HCT116 (cell line): ENCODE results near the gene PRKCQ. TPM values are rescaled to one million over a fixed set of nuclear protein-coding genes. Genes with fewer than 3 reads are reported as not detected.

Experiments
- ATAC-seq: fragments of 200-7000 bp; cut with Tn5 transposase; 2 replicates; pipeline ENCODE4 v1.9.1; 2020; ENCODE audit warnings: mild to moderate bottlenecking, moderate library complexity
- BruUV-seq: library from RNA; stranded (reverse); fragments of 400-500 nt; replicated peaks from 2 replicates; lab custom pipeline; 2021; lab: Mats Ljungman, UMichigan
- CTCF ChIA-PET: fragments of 300-600 bp; sonication (Branson Sonifier 250); formaldehyde crosslinking; loops from one replicate; lab custom pipeline; 2021; ENCODE audit warnings: antibody characterized with exemption; lab: Charles Lee
- POLR2A ChIA-PET: fragments of 300-600, 350-600 bp; sonication (Branson Sonifier 250); formaldehyde crosslinking; loops from one replicate; lab custom pipeline; 2021; ENCODE audit warnings: antibody characterized with exemption; lab: Charles Lee
- RAD21 ChIA-PET, 2 experiments: fragments of 300-600 bp; sonication (Branson Sonifier 250); formaldehyde crosslinking; loops; one replicate each; lab custom pipeline; 2023; ENCODE audit warnings: low total read pairs in 2 of 2; ENCODE audit not compliant: uncharacterized antibody in 2 of 2, unreplicated experiment in 2 of 2, low non-redundant PET in 1 of 2; lab: Charles Lee
- DNase-seq: peaks from one replicate; pipeline ENCODE4 v3.0.0-alpha.2; 2010; ENCODE audit warnings: low read depth, low spot score
- H2AFZ ChIP-seq: fragments of 200-600 bp; shearing (Covaris generic), sonication (generic); 2 replicates; pipeline ENCODE4 v1.6.1; 2017; ENCODE audit warnings: low read depth, mixed run types, mixed read lengths, antibody characterized with exemption, low read length; ENCODE audit not compliant: poor library complexity, severe bottlenecking
- H3K27ac ChIP-seq: 2 replicates; pipeline ENCODE4 v1.5.1; 2012; ENCODE audit warnings: low read depth, low read length
- H3K27me3 ChIP-seq: fragments of 200-600 bp; sonication (generic); 2 replicates; pipeline ENCODE4 v1.6.1; 2016; ENCODE audit warnings: mixed run types, low read length, mixed read lengths; ENCODE audit not compliant: insufficient read depth
- H3K36me3 ChIP-seq, 2 experiments: fragments of 200-500 bp in 1 of 2; fragments of 200-600 bp in 1 of 2; sonication (Bioruptor generic) in 1 of 2; sonication (generic) in 1 of 2; 2 replicates each; pipeline versions ENCODE4 v1.5.1 to v1.6.1; 2014 to 2016; ENCODE audit warnings: low read length in 2 of 2, inconsistent platforms in 1 of 2, mixed read lengths in 1 of 2, mixed run types in 1 of 2; ENCODE audit not compliant: insufficient read depth in 2 of 2, control insufficient read depth in 1 of 2
- H3K4me1 ChIP-seq, 2 experiments: fragments of 200-600 bp in 1 of 2; sonication (generic) in 1 of 2; 2 replicates each; pipeline versions ENCODE4 v1.5.1 to v1.6.1; 2012 to 2017; ENCODE audit warnings: low read length in 2 of 2, inconsistent platforms in 1 of 2, mild to moderate bottlenecking in 1 of 2, mixed read lengths in 1 of 2, mixed run types in 1 of 2, moderate library complexity in 1 of 2; ENCODE audit not compliant: insufficient read depth in 2 of 2, control insufficient read depth in 1 of 2
- H3K4me2 ChIP-seq: fragments of 200-600 bp; sonication (generic); 2 replicates; pipeline ENCODE4 v1.6.1; 2017; ENCODE audit warnings: mixed run types, low read length, mixed read lengths
- H3K4me3 ChIP-seq, 2 experiments: fragments of 200-600 bp in 1 of 2; sonication (generic) in 1 of 2; replicated peaks in 1 of 2; 2 replicates each; pipeline ENCODE4 v1.5.1; 2011 to 2016; ENCODE audit warnings: low read length in 2 of 2, control low read depth in 1 of 2, low read depth in 1 of 2, mild to moderate bottlenecking in 1 of 2, mixed read lengths in 1 of 2, mixed run types in 1 of 2
- H3K79me2 ChIP-seq: fragments of 200-600 bp; sonication (generic); 2 replicates; pipeline ENCODE4 v1.6.1; 2017; ENCODE audit warnings: mild to moderate bottlenecking, mixed run types, low read length, moderate library complexity, mixed read lengths; ENCODE audit not compliant: insufficient read depth
- H3K9ac ChIP-seq: fragments of 200-600 bp; sonication (generic); 2 replicates; pipeline ENCODE4 v1.6.1; 2016; ENCODE audit warnings: low read length, mixed read lengths
- H3K9me2 ChIP-seq: fragments of 200-600 bp; sonication (generic), shearing (Covaris generic); 2 replicates; pipeline ENCODE4 v1.6.1; 2017; ENCODE audit warnings: mixed run types, mild to moderate bottlenecking, moderate library complexity; ENCODE audit not compliant: insufficient read depth
- H3K9me3 ChIP-seq, 2 experiments: fragments of 200-500 bp in 1 of 2; fragments of 200-600 bp in 1 of 2; sonication (Bioruptor generic) in 1 of 2; sonication (generic) in 1 of 2; 2 replicates each; pipeline ENCODE4 v1.6.1; 2014 to 2017; ENCODE audit warnings: low read length in 2 of 2, mixed read lengths in 2 of 2, inconsistent platforms in 1 of 2, low read depth in 1 of 2, mild to moderate bottlenecking in 1 of 2, mixed run types in 1 of 2, moderate library complexity in 1 of 2; ENCODE audit not compliant: control insufficient read depth in 1 of 2, insufficient read depth in 1 of 2
- H4K20me1 ChIP-seq: fragments of 200-600 bp; sonication (generic), shearing (Covaris generic); 2 replicates; pipeline ENCODE4 v1.6.1; 2017; ENCODE audit warnings: mixed run types, mild to moderate bottlenecking, moderate library complexity; ENCODE audit not compliant: insufficient read depth
- CBX3 ChIP-seq: IDR thresholded peaks from 2 replicates; pipeline ENCODE4 v1.6.1; 2012; ENCODE audit warnings: low read depth
- CEBPB ChIP-seq: IDR thresholded peaks from 2 replicates; pipeline ENCODE4 v1.6.1; 2012; ENCODE audit warnings: low read depth
- EGR1 ChIP-seq: IDR thresholded peaks from 2 replicates; pipeline ENCODE4 v1.6.1; 2012; ENCODE audit warnings: low read depth
- ELF1 ChIP-seq: IDR thresholded peaks from 2 replicates; pipeline ENCODE4 v1.6.1; 2012; ENCODE audit warnings: low read depth, borderline replicate concordance
- EZH2 ChIP-seq: fragments of 200-600 bp; sonication (generic); IDR thresholded peaks from 2 replicates; pipeline ENCODE4 v1.6.1; 2017; ENCODE audit warnings: antibody characterized with exemption, mixed run types
- EZH2phosphoT487 ChIP-seq: fragments of 200-600 bp; IDR thresholded peaks from 2 replicates; pipeline ENCODE4 v1.6.1; 2018; ENCODE audit warnings: antibody characterized with exemption, borderline replicate concordance
- FOSL1 ChIP-seq: IDR thresholded peaks from 2 replicates; pipeline ENCODE4 v1.6.1; 2012; ENCODE audit warnings: low read depth
- JUND ChIP-seq: IDR thresholded peaks from 2 replicates; pipeline ENCODE4 v1.6.1; 2012
- POLR2A ChIP-seq: IDR thresholded peaks from 2 replicates; pipeline ENCODE4 v1.7.0; 2011; ENCODE audit warnings: borderline replicate concordance; ENCODE audit not compliant: insufficient read depth, insufficient read length; ENCODE audit errors: extremely low read depth
- POLR2AphosphoS5 ChIP-seq: IDR thresholded peaks from 2 replicates; pipeline ENCODE4 v1.6.1; 2011; ENCODE audit warnings: mild to moderate bottlenecking, low read depth, low read length, moderate library complexity
- RAD21 ChIP-seq: IDR thresholded peaks from 2 replicates; pipeline ENCODE4 v1.6.1; 2012; ENCODE audit warnings: low read depth, mild to moderate bottlenecking
- REST ChIP-seq: IDR thresholded peaks from 2 replicates; pipeline ENCODE4 v1.6.1; 2012; ENCODE audit warnings: low read depth
- SP1 ChIP-seq: IDR thresholded peaks from 2 replicates; pipeline ENCODE4 v1.6.1; 2012; ENCODE audit warnings: low read depth
- SRF ChIP-seq: IDR thresholded peaks from 2 replicates; pipeline ENCODE4 v1.6.1; 2012; ENCODE audit warnings: low read depth
- YY1 ChIP-seq: IDR thresholded peaks from 2 replicates; pipeline ENCODE4 v1.6.1; 2011; ENCODE audit warnings: low read length, low read depth, moderate library complexity, mild to moderate bottlenecking; ENCODE audit not compliant: insufficient replicate concordance; ENCODE audit errors: extremely low read depth
- ZFX ChIP-seq: fragments of 450-650 bp; IDR thresholded peaks from 2 replicates; pipeline ENCODE4 v1.6.1; 2017
- ZNF274 ChIP-seq: fragments of 200-500 bp; sonication (Bioruptor generic); IDR thresholded peaks from 2 replicates; pipeline ENCODE4 v1.6.1; 2014; ENCODE audit warnings: mild to moderate bottlenecking, low read depth, low read length, inconsistent platforms
- intact Hi-C: fragments of 100-400 bp; cut with micrococcal nuclease; formaldehyde crosslinking; loops from 2 replicates; pipeline ENCODE4 v1.10.0; 2022
- total RNA-seq: library from RNA; stranded (reverse); gene quantifications from one replicate; pipeline ENCODE4 v1.2.1, GENCODE V29; 2021; ENCODE audit not compliant: unreplicated experiment
- TF ChIP-seq, protein P1 (sequence below): IDR thresholded peaks from 2 replicates; pipeline ENCODE4 v1.6.1; 2012
- TF ChIP-seq, protein P2 (sequence below), 3 experiments: fragments of 200-600 bp in 1 of 3; sonication (generic) in 1 of 3; IDR thresholded peaks in 2 of 3; conservative IDR thresholded peaks in 1 of 3; 2 replicates each; pipeline ENCODE4 v1.5.1; 2012 to 2017; ENCODE audit warnings: low read depth in 2 of 3, low read length in 2 of 3, antibody characterized with exemption in 1 of 3, borderline replicate concordance in 1 of 3, control low read depth in 1 of 3, mild to moderate bottlenecking in 1 of 3, mixed read lengths in 1 of 3, mixed run types in 1 of 3, moderate library complexity in 1 of 3; ENCODE audit not compliant: insufficient read depth in 1 of 3
- TF ChIP-seq, protein P3 (sequence below): IDR thresholded peaks from 2 replicates; pipeline ENCODE4 v1.6.1; 2011; ENCODE audit warnings: mild to moderate bottlenecking, low read length, moderate library complexity; ENCODE audit not compliant: insufficient replicate concordance; ENCODE audit errors: extremely low read depth

The PRKCQ gene
- total RNA-seq, 1 experiment from 2014 or later: 0.54 TPM

DNA sequence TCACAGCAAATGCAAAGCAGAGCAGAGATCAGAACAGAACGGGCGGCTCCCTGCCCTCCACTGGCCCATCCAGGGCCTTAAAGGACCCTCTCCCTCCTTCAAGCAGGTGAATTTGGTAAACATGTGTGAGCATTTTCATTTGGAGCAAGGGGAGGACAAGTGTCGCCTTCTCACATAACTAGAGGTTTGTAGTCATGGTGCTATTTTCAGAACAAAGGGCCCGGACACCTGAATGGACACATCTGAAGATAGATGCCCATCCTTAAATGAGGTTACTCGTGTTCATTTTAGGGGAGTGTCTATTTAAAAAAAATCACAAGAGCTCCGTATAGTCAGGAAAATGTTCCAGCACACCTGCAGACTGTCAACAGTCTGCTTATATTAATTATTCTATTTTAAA is 153.8 kb downstream of the PRKCQ start:
- Histone ChIP-seq H3K9me2 (no peaks in the 10 kb centered on the region), H3K36me3 (no peaks in the 10 kb centered on the region), H3K27me3 (peaks cover 23% of the 10 kb centered on the region; the same call in 1 of the 2 replicates), H4K20me1 (no peaks in the 10 kb centered on the region), H3K4me1 (no peaks in the 10 kb centered on the region), H3K4me3 (no peak overlapping the region), H2AFZ (no peak overlapping the region), H3K9ac (no peak overlapping the region), H3K79me2 (no peaks in the 10 kb centered on the region), H3K9me3 (no peaks in the 10 kb centered on the region), H3K27ac (no peak overlapping the region), H3K4me2 (no peak overlapping the region)
- ChIA-PET POLR2A (no interaction called here), RAD21 (no interaction called here), CTCF (no interaction called here)
- intact Hi-C loops: no loop called here
- ATAC-seq (no peak), DNase-seq (no peak)
- no TSS peak for BruUV-seq
- TF ChIP-seq SP1: no peak
- no peak for TF ChIP-seq FOSL1
- no peak for TF ChIP-seq EZH2
- TF ChIP-seq, protein P1, sequence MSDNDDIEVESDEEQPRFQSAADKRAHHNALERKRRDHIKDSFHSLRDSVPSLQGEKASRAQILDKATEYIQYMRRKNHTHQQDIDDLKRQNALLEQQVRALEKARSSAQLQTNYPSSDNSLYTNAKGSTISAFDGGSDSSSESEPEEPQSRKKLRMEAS: no peak
- TF ChIP-seq POLR2AphosphoS5: no peak
- TF ChIP-seq CEBPB: no peak
- TF ChIP-seq ELF1: no peak
- TF ChIP-seq EGR1: no peak
- TF ChIP-seq YY1: no peak
- TF ChIP-seq CBX3: no peak
- no peak for TF ChIP-seq ZFX
- TF ChIP-seq, protein P2, sequence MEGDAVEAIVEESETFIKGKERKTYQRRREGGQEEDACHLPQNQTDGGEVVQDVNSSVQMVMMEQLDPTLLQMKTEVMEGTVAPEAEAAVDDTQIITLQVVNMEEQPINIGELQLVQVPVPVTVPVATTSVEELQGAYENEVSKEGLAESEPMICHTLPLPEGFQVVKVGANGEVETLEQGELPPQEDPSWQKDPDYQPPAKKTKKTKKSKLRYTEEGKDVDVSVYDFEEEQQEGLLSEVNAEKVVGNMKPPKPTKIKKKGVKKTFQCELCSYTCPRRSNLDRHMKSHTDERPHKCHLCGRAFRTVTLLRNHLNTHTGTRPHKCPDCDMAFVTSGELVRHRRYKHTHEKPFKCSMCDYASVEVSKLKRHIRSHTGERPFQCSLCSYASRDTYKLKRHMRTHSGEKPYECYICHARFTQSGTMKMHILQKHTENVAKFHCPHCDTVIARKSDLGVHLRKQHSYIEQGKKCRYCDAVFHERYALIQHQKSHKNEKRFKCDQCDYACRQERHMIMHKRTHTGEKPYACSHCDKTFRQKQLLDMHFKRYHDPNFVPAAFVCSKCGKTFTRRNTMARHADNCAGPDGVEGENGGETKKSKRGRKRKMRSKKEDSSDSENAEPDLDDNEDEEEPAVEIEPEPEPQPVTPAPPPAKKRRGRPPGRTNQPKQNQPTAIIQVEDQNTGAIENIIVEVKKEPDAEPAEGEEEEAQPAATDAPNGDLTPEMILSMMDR (IDR thresholded peaks at IDR 0.05 in 2 of 3, conservative IDR thresholded peaks at IDR 0.05 in 1 of 3; ENCODE audit: borderline replicate concordance in 1 of 3, insufficient read depth in 1 of 3, low read depth in 2 of 3, low read length in 2 of 3): no peak
- no peak for TF ChIP-seq JUND
- no peak for TF ChIP-seq SRF
- TF ChIP-seq REST: no peak
- no peak for TF ChIP-seq EZH2phosphoT487
- TF ChIP-seq, protein P3, sequence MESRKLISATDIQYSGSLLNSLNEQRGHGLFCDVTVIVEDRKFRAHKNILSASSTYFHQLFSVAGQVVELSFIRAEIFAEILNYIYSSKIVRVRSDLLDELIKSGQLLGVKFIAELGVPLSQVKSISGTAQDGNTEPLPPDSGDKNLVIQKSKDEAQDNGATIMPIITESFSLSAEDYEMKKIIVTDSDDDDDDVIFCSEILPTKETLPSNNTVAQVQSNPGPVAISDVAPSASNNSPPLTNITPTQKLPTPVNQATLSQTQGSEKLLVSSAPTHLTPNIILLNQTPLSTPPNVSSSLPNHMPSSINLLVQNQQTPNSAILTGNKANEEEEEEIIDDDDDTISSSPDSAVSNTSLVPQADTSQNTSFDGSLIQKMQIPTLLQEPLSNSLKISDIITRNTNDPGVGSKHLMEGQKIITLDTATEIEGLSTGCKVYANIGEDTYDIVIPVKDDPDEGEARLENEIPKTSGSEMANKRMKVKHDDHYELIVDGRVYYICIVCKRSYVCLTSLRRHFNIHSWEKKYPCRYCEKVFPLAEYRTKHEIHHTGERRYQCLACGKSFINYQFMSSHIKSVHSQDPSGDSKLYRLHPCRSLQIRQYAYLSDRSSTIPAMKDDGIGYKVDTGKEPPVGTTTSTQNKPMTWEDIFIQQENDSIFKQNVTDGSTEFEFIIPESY: no peak
- TF ChIP-seq ZNF274: no peak
- no peak for TF ChIP-seq RAD21
- no peak for TF ChIP-seq POLR2A
